Measurements from ENCODE around the gene NRCAM.

Gene NRCAM

GRCh38 chr7:108200326-108200725, 255.9 kb downstream of the NRCAM start:
- no peaks in the 10 kb centered on the region for H3K9me3 ChIP-seq
- peaks cover 59% of the 10 kb centered on the region for H3K36me3 ChIP-seq
- H3K27me3 ChIP-seq, result no peaks in the 10 kb centered on the region
- H3K4me3 ChIP-seq (ENCODE audit: low read depth, low read length), result no peak overlapping the region
- peaks cover 16% of the 10 kb centered on the region for H3K4me1 ChIP-seq
- TF ChIP-seq, protein P1, sequence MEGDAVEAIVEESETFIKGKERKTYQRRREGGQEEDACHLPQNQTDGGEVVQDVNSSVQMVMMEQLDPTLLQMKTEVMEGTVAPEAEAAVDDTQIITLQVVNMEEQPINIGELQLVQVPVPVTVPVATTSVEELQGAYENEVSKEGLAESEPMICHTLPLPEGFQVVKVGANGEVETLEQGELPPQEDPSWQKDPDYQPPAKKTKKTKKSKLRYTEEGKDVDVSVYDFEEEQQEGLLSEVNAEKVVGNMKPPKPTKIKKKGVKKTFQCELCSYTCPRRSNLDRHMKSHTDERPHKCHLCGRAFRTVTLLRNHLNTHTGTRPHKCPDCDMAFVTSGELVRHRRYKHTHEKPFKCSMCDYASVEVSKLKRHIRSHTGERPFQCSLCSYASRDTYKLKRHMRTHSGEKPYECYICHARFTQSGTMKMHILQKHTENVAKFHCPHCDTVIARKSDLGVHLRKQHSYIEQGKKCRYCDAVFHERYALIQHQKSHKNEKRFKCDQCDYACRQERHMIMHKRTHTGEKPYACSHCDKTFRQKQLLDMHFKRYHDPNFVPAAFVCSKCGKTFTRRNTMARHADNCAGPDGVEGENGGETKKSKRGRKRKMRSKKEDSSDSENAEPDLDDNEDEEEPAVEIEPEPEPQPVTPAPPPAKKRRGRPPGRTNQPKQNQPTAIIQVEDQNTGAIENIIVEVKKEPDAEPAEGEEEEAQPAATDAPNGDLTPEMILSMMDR (IDR thresholded peaks at IDR 0.05; ENCODE audit: low read depth, low read length), result no peak
- no peak for DNase-seq

DNA sequence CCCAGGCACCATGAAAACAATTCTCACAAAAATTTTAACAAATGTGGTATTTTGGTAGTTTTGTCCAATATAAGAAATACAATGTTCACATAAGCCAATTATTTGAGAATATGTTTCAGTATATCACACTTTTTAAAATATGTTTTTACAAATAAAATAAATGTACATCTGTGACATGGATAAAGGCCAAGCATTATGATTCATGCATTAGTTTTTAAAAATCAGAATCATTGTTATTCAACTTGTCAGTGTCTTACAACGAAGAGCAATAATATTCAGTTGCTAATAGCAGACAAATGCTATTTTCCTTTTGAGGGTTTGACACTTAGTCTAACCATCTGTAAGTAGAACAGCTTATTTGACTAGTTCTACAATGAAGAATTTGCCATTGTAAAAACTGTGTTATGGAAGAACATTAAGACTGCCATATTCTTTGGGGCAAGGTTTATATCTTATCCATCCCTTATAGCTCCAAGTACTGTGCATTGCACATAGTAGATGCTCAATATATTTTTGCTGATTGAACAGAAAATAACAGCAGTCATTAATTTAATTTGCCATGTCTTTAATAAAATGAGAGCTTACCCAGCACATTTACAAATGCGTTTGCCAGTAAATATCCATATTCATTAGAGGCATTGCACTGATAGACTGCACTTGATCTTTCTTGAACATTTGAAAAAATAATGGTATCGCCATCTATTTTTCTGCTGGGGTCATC, 258.7 kb downstream of the NRCAM start:
- H3K4me3 ChIP-seq (ENCODE audit: low read depth, low read length), result no peak overlapping the region
- no peaks in the 10 kb centered on the region for H3K9me3 ChIP-seq
- TF ChIP-seq, protein P1 (IDR thresholded peaks at IDR 0.05; ENCODE audit: low read depth, low read length), result no peak
- peaks cover 3% of the 10 kb centered on the region for H3K4me1 ChIP-seq
- peaks cover 69% of the 10 kb centered on the region for H3K36me3 ChIP-seq
- no peaks in the 10 kb centered on the region for H3K27me3 ChIP-seq
- DNase-seq, result no peak

DNA sequence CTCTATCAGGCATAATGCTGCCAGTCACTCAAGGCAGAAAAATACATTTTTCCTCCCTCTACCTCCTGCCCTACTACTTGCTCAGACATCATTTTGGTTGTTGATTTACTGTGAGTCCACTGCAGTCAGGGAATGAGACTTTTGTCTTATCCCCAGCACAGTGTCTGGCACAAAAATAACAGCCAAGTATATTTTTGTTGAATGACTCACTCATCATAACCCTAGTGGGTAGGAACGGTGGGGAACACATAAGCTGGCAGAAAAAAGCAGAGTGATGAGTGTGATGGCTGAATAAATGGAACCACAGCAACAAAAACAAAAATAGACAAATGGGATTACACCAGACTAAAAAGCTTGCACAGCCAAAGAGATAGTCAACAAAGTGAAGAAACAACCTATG, 260.2 kb downstream of the NRCAM start:
- Histone ChIP-seq H3K9me3 (no peaks in the 10 kb centered on the region), H3K4me1 (no peaks in the 10 kb centered on the region), H3K36me3 (peaks cover 78% of the 10 kb centered on the region), H3K27me3 (no peaks in the 10 kb centered on the region), H3K4me3 (ENCODE audit: low read depth, low read length) (no peak overlapping the region)
- DNase-seq, result no peak
- TF ChIP-seq, protein P1 (IDR thresholded peaks at IDR 0.05; ENCODE audit: low read depth, low read length), result no peak

- no peaks in the 10 kb centered on the region for H3K4me1 ChIP-seq
- DNase-seq, result no peak
- no peaks in the 10 kb centered on the region for H3K9me3 ChIP-seq
- TF ChIP-seq, protein P1 (IDR thresholded peaks at IDR 0.05; ENCODE audit: low read depth, low read length), result no peak
- no peaks in the 10 kb centered on the region for H3K27me3 ChIP-seq
- peaks cover 82% of the 10 kb centered on the region for H3K36me3 ChIP-seq
- no peak overlapping the region for H3K4me3 ChIP-seq (ENCODE audit: low read depth, low read length)
Measured at GRCh38 chr7:108193594-108194498, 262.4 kb downstream of the NRCAM start.

DNA sequence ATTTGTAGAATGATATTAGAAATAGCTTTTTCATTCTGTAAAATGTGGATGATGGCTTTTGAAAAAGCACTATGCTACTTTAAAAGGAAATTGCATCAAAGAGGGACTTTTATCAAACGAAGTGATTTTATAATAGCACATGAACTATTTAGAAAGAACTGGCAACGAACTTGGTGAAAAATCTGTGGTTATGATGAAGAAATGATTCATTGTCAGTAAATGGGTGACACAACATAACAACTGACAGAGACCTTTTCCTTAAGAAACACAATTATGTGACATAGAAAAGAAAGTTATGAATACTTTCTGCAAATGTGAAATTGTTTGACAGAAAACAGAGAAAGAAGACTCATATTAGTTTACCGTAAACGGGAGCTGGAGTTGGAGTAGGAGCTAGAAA, 265.3 kb downstream of the NRCAM start:
- Histone ChIP-seq H3K4me3 (ENCODE audit: low read depth, low read length) (no peak overlapping the region), H3K27me3 (no peaks in the 10 kb centered on the region), H3K36me3 (peaks cover 78% of the 10 kb centered on the region), H3K4me1 (peaks cover 5% of the 10 kb centered on the region; the same call in 1 of the 2 replicates), H3K9me3 (no peaks in the 10 kb centered on the region)
- no peak for DNase-seq
- TF ChIP-seq, protein P1 (IDR thresholded peaks at IDR 0.05; ENCODE audit: low read depth, low read length), result no peak

All from BE2C (cell line).